ENCODE data around the gene CARD8. TPM values are rescaled to one million over a fixed set of nuclear protein-coding genes. Genes with fewer than 3 reads are reported as not detected.

Gene CARD8
- total RNA-seq, 2 experiments from 2014 or later: 109 TPM

GRCh38 chr19:48170817-48171347 is 84.8 kb downstream of the CARD8 start:
- Mint-ChIP-seq H3K4me3 (peak overlapping the region; percentile 82), H3K27me3 (no peaks in the 10 kb centered on the region), H3K27ac (peak overlapping the region; percentile 82), H3K36me3 (ENCODE audit: low read depth) (peaks cover 42% of the 10 kb centered on the region), H3K9me3 (no peaks in the 10 kb centered on the region), H3K4me1 (ENCODE audit: low read depth) (peaks cover 31% of the 10 kb centered on the region)
- peak; percentile 5 for ATAC-seq
- no peak for TF ChIP-seq CTCF (IDR thresholded peaks at IDR 0.05)
- intact Hi-C loops (cut with micrococcal nuclease): no loop called here
- CTCF ChIA-PET: interaction anchor here (1.3 to 1.7 kb wide), 3 partner anchors 23 to 90 kb away, joined by 3 to 5 read pairs (median 4); no protein-coding TSS in a partner anchor
- POLR2A ChIA-PET: interaction anchor here (0.9 to 3.2 kb wide), 4 partner anchors 14 to 84 kb away, joined by 4 to 15 read pairs (median 5); no protein-coding TSS in a partner anchor
- DNase-seq: no peak

GRCh38 chr19:48169939-48170803 is 85.5 kb downstream of the CARD8 start, which contains the start of the genes LIG1 and ZSWIM9:
Gene LIG1 (minus strand): TSS chr19:48170344. CDS start chr19:48165566, 4,778 bp downstream.
Gene ZSWIM9 (plus strand): TSS chr19:48170680. CDS start chr19:48171803, 1,123 bp downstream.
- peak within 1 kb of the TSS; percentile 99 for H3K27ac Mint-ChIP-seq
- H3K27me3 Mint-ChIP-seq: no peaks in the 10 kb centered on the region
- ChIA-PET CTCF (interaction anchor here (1.1 to 1.7 kb wide), 6 partner anchors 24 to 207 kb away, joined by 3 to 5 read pairs (median 4); no protein-coding TSS in a partner anchor), POLR2A (interaction anchor here (0.9 to 3.2 kb wide), 4 partner anchors 14 to 85 kb away, joined by 3 to 15 read pairs (median 4); no protein-coding TSS in a partner anchor)
- ATAC-seq: peak; percentile 87
- peaks cover 43% of the 10 kb centered on the region for H3K36me3 Mint-ChIP-seq (ENCODE audit: low read depth)
- peak within 1 kb of the TSS; percentile 82 for H3K4me3 Mint-ChIP-seq
- no peaks in the 10 kb centered on the region for H3K9me3 Mint-ChIP-seq
- DNase-seq: peak; percentile 92
- peaks cover 31% of the 10 kb centered on the region for H3K4me1 Mint-ChIP-seq (ENCODE audit: low read depth)
- intact Hi-C loops (cut with micrococcal nuclease): no loop called here
- no peak for TF ChIP-seq CTCF (IDR thresholded peaks at IDR 0.05)

- H3K27ac Mint-ChIP-seq: peak overlapping the region; percentile 99
- ATAC-seq: peak; percentile 66
- peak overlapping the region; percentile 82 for H3K4me3 Mint-ChIP-seq
- H3K4me1 Mint-ChIP-seq (ENCODE audit: low read depth): peaks cover 31% of the 10 kb centered on the region
- no peak for TF ChIP-seq CTCF (IDR thresholded peaks at IDR 0.05)
- H3K36me3 Mint-ChIP-seq (ENCODE audit: low read depth): peaks cover 41% of the 10 kb centered on the region
- CTCF ChIA-PET: interaction anchor here (1.1 to 1.3 kb wide), 3 partner anchors 24 to 206 kb away, joined by 3 to 5 read pairs (median 4); no protein-coding TSS in a partner anchor
- POLR2A ChIA-PET: interaction anchor here (0.8 to 3.2 kb wide), 4 partner anchors 11 to 35 kb away, joined by 3 to 15 read pairs (median 3); no protein-coding TSS in a partner anchor
- intact Hi-C loops (cut with micrococcal nuclease): no loop called here
- peak; percentile 91 for DNase-seq
- no peaks in the 10 kb centered on the region for H3K9me3 Mint-ChIP-seq
- H3K27me3 Mint-ChIP-seq: no peaks in the 10 kb centered on the region
These were observed 86.2 kb downstream of the CARD8 start for GRCh38 chr19:48169578-48169938.

- no peak for TF ChIP-seq CTCF (IDR thresholded peaks at IDR 0.05)
- Mint-ChIP-seq H3K4me1 (ENCODE audit: low read depth) (peaks cover 25% of the 10 kb centered on the region), H3K36me3 (ENCODE audit: low read depth) (peaks cover 39% of the 10 kb centered on the region), H3K9me3 (no peaks in the 10 kb centered on the region), H3K27me3 (no peaks in the 10 kb centered on the region), H3K27ac (peak overlapping the region; percentile 36), H3K4me3 (peak overlapping the region; percentile 82)
- DNase-seq (no peak), ATAC-seq (no peak)
- intact Hi-C loops (cut with micrococcal nuclease): no loop called here
- ChIA-PET POLR2A (interaction anchor here (0.8 to 1.2 kb wide), 3 partner anchors 10 to 34 kb away, joined by 3 read pairs; no protein-coding TSS in a partner anchor), CTCF (interaction anchor here (1.3 kb wide), 2 partner anchors 92 to 205 kb away, joined by 4 to 5 read pairs; no protein-coding TSS in a partner anchor)
These were observed 87.0 kb downstream of the CARD8 start for GRCh38 chr19:48168689-48169088.

Measured in activated CD8-positive, alpha-beta T cell treated with anti-CD3 and anti-CD28 coated beads for 36 hours (primary cell).